Activated T-helper 1 cell treated with anti-CD3 and anti-CD28 coated beads, Interleukin-2, amount 50 U/mL, for 16 hours (primary cell): Measurements from ENCODE around the gene MZT2A.
"Not testable (repeated sequence)": the region's sequence is repeated elsewhere in the genome, so short reads cannot be mapped to it uniquely, and the experiment has no call there.

ENCODE experiments used
- DNase-seq, 2 donors: peaks; one replicate each; pipeline ENCODE4 v3.0.0-alpha.2; 2020; ENCODE audit warnings: low read depth in 1 of 2, low spot score in 1 of 2

The MZT2A gene

GRCh38 chr2:131521524-131521923 is 29.3 kb upstream of the MZT2A start:
- not testable (repeated sequence) for DNase-seq

- DNase-seq = no peak
These were observed 28.3 kb upstream of the MZT2A start for GRCh38 chr2:131520526-131520925.

GRCh38 chr2:131519871-131520470 is 27.8 kb upstream of the MZT2A start:
- not testable (repeated sequence) for DNase-seq

- DNase-seq = no peak
These were observed 27.3 kb upstream of the MZT2A start for GRCh38 chr2:131519466-131519865.

- not testable (repeated sequence) for DNase-seq
These were observed 26.3 kb upstream of the MZT2A start for GRCh38 chr2:131518531-131518930.

- not testable (repeated sequence) for DNase-seq
These were observed 25.7 kb upstream of the MZT2A start for GRCh38 chr2:131517856-131518255.

- DNase-seq = no peak
These were observed 25.1 kb upstream of the MZT2A start for GRCh38 chr2:131517106-131517831.

GRCh38 chr2:131516621-131517020 is 24.4 kb upstream of the MZT2A start:
- DNase-seq = not testable (repeated sequence)

- no peak for DNase-seq
These were observed 23.8 kb upstream of the MZT2A start for GRCh38 chr2:131516011-131516410.

- DNase-seq = not testable (repeated sequence)
These were observed 23.0 kb upstream of the MZT2A start for GRCh38 chr2:131515235-131515634.

GRCh38 chr2:131514408-131515166 is 22.4 kb upstream of the MZT2A start:
- not testable (repeated sequence) for DNase-seq

- DNase-seq = not testable (repeated sequence)
These were observed 20.0 kb upstream of the MZT2A start for GRCh38 chr2:131511969-131512870.

GRCh38 chr2:131511291-131511968 is 19.2 kb upstream of the MZT2A start:
- DNase-seq = not testable (repeated sequence)

- no peak for DNase-seq
These were observed 17.4 kb upstream of the MZT2A start for GRCh38 chr2:131509615-131510014.

- DNase-seq = not testable (repeated sequence)
These were observed 12.0 kb upstream of the MZT2A start for GRCh38 chr2:131504082-131504750.

- DNase-seq = not testable (repeated sequence)
These were observed 11.4 kb upstream of the MZT2A start for GRCh38 chr2:131503587-131503986.

GRCh38 chr2:131498321-131498973 is 6.2 kb upstream of the MZT2A start:
- DNase-seq = not testable (repeated sequence)

GRCh38 chr2:131495506-131495905 is 3.3 kb upstream of the MZT2A start:
- not testable (repeated sequence) for DNase-seq
